ENCODE results near the gene TSPAN8. TPM values are rescaled to one million over a fixed set of nuclear protein-coding genes. Genes with fewer than 3 reads are reported as not detected.

TSPAN8 gene
- total and polyA plus RNA-seq, 9 of the 15 experiments (the other 6 are each of a cell fraction or from before 2014, with no cell fraction given): 0.11 to 0.55 (median 0.25) TPM; not detected in 2

GRCh38 chr12:71201136-71201679 lies 43.4 kb upstream of the TSPAN8 start:
- WGBS (ENCODE audit: insufficient coverage, low coverage, missing lambda C conversion rate): 25% methylated on average over 1 of the region's 1 CpG
- no peak overlapping the region for H2AFZ ChIP-seq (ENCODE audit: low read depth, low read length)
- intact Hi-C loops (cut with micrococcal nuclease) (no loop called here), in situ Hi-C loops (cut with MboI) (no loop called here)
- H3K9ac ChIP-seq (ENCODE audit: insufficient read depth in 1 of 2, low read depth in 2 of 2, low read length in 2 of 2): no peak overlapping the region
- H3K27me3 ChIP-seq (ENCODE audit: control insufficient read depth in 2 of 2, insufficient read depth in 2 of 2, low read length in 2 of 2): no peaks in the 10 kb centered on the region
- TF ChIP-seq GMEB1 (CRISPR knock-in tag; IDR thresholded peaks at IDR 0.05): no peak
- no peak for TF ChIP-seq KDM2B (CRISPR knock-in tag; IDR thresholded peaks at IDR 0.05)
- TF ChIP-seq CBX8 (IDR thresholded peaks at IDR 0.05; ENCODE audit: borderline replicate concordance, extremely low read depth, low read depth, low read length, poor library complexity, severe bottlenecking): no peak
- no peak for FAIRE-seq
- DNase-seq (ENCODE audit: extremely low read depth in 1 of 4, low spot score in 3 of 4): no peak
- H3K9me1 ChIP-seq (ENCODE audit: control insufficient read depth, insufficient read depth, low read length): no peaks in the 10 kb centered on the region
- no peaks in the 10 kb centered on the region for H3K36me3 ChIP-seq (ENCODE audit: control insufficient read depth, insufficient read depth, low read length)
- no TSS peak for BruUV-seq (replicated peaks)
- no peak overlapping the region for H3K4me2 ChIP-seq (ENCODE audit: insufficient read depth, low read length)
- no peak overlapping the region for H3K4me3 ChIP-seq
- no peak overlapping the region for H3K27ac ChIP-seq (ENCODE audit: extremely low read depth, low read depth, low read length)
- no peaks in the 10 kb centered on the region for H3K4me1 ChIP-seq (replicated peaks in 1 of 2; ENCODE audit: control insufficient read depth in 2 of 2, insufficient read depth in 2 of 2, low read length in 2 of 2)
- no peaks in the 10 kb centered on the region for H3K79me2 ChIP-seq (ENCODE audit: control insufficient read depth, insufficient read depth, low read length)
- no peak for ATAC-seq
- CTCF ChIA-PET (ENCODE audit: low intra/inter-chr PET ratio): no interaction called here
- H4K20me1 ChIP-seq (replicated peaks; ENCODE audit: control insufficient read depth, insufficient read depth, low read length): no peaks in the 10 kb centered on the region
- POLR2A ChIA-PET: no interaction called here
- H3K9me3 ChIP-seq (replicated peaks; ENCODE audit: control insufficient read depth, insufficient read depth, low read depth, low read length): no peaks in the 10 kb centered on the region; the same call in 1 of the 2 replicates

- no TSS peak for BruUV-seq (replicated peaks)
- no peaks in the 10 kb centered on the region for H3K27me3 ChIP-seq (ENCODE audit: control insufficient read depth in 2 of 2, insufficient read depth in 2 of 2, low read length in 2 of 2)
- no peak overlapping the region for H3K4me2 ChIP-seq (ENCODE audit: insufficient read depth, low read length)
- in situ Hi-C loops (cut with MboI) (no loop called here), intact Hi-C loops (cut with micrococcal nuclease) (no loop called here)
- ChIA-PET POLR2A (no interaction called here), CTCF (ENCODE audit: low intra/inter-chr PET ratio) (no interaction called here)
- H3K4me3 ChIP-seq: no peak overlapping the region
- FAIRE-seq: no peak
- no peaks in the 10 kb centered on the region for H3K79me2 ChIP-seq (ENCODE audit: control insufficient read depth, insufficient read depth, low read length)
- DNase-seq (ENCODE audit: extremely low read depth in 1 of 4, low spot score in 3 of 4): no peak
- no peaks in the 10 kb centered on the region for H3K4me1 ChIP-seq (replicated peaks in 1 of 2; ENCODE audit: control insufficient read depth in 2 of 2, insufficient read depth in 2 of 2, low read length in 2 of 2)
- H3K9me1 ChIP-seq (ENCODE audit: control insufficient read depth, insufficient read depth, low read length): no peaks in the 10 kb centered on the region
- no peak overlapping the region for H2AFZ ChIP-seq (ENCODE audit: low read depth, low read length)
- H3K36me3 ChIP-seq (ENCODE audit: control insufficient read depth, insufficient read depth, low read length): no peaks in the 10 kb centered on the region
- WGBS (ENCODE audit: insufficient coverage, low coverage, missing lambda C conversion rate): 7% methylated on average over 2 of the region's 2 CpGs
- H4K20me1 ChIP-seq (replicated peaks; ENCODE audit: control insufficient read depth, insufficient read depth, low read length): no peaks in the 10 kb centered on the region
- H3K27ac ChIP-seq (ENCODE audit: extremely low read depth, low read depth, low read length): no peak overlapping the region
- no peak overlapping the region for H3K9ac ChIP-seq (ENCODE audit: insufficient read depth in 1 of 2, low read depth in 2 of 2, low read length in 2 of 2)
- H3K9me3 ChIP-seq (replicated peaks; ENCODE audit: control insufficient read depth, insufficient read depth, low read depth, low read length): no peaks in the 10 kb centered on the region; the same call in 1 of the 2 replicates
- no peak for ATAC-seq
- TF ChIP-seq CREB3 (tag; conservative IDR thresholded peaks at IDR 0.05; ENCODE audit: low read depth) (no peak), ZNF740 (CRISPR knock-in tag; IDR thresholded peaks at IDR 0.05) (no peak), ZNF740 (tag; IDR thresholded peaks at IDR 0.05) (no peak), JUNB (CRISPR knock-in tag; conservative IDR thresholded peaks at IDR 0.05) (no peak)
These were observed 42.9 kb upstream of the TSPAN8 start for GRCh38 chr12:71200706-71201105.
